GM21723 (cell line): Measurements from ENCODE around the gene MRPL39.

Experiments used
- ATAC-seq: cut with Tn5 transposase; IDR thresholded peaks from one replicate; pipeline ENCODE4 v1.9.1; 2021; ENCODE audit warnings: mild to moderate bottlenecking, moderate library complexity; ENCODE audit not compliant: unreplicated experiment

MRPL39 gene

GRCh38 chr21:25569711-25570110 is 37.6 kb downstream of the MRPL39 start:
- no peak for ATAC-seq

GRCh38 chr21:25569084-25569483 is 38.2 kb downstream of the MRPL39 start:
- no peak for ATAC-seq

- ATAC-seq, result no peak
Measured at GRCh38 chr21:25568246-25568645, 39.0 kb downstream of the MRPL39 start.

GRCh38 chr21:25567472-25567871 is 39.8 kb downstream of the MRPL39 start:
- ATAC-seq, result peak; percentile 28

GRCh38 chr21:25566645-25567044 is 40.6 kb downstream of the MRPL39 start:
- ATAC-seq, result no peak

- ATAC-seq, result no peak
Measured at GRCh38 chr21:25565272-25566211, 41.7 kb downstream of the MRPL39 start.

- no peak for ATAC-seq
Measured at GRCh38 chr21:25564349-25564948, 42.8 kb downstream of the MRPL39 start.

- no peak for ATAC-seq
Measured at GRCh38 chr21:25563361-25564116, 43.7 kb downstream of the MRPL39 start.

GRCh38 chr21:25562660-25563059 is 44.6 kb downstream of the MRPL39 start:
- ATAC-seq, result no peak

GRCh38 chr21:25561668-25562641 is 45.3 kb downstream of the MRPL39 start:
- ATAC-seq, result peak; percentile 37

- no peak for ATAC-seq
Measured at GRCh38 chr21:25560891-25561290, 46.4 kb downstream of the MRPL39 start.

GRCh38 chr21:25560271-25560685 is 47.0 kb downstream of the MRPL39 start:
- no peak for ATAC-seq

GRCh38 chr21:25559746-25560145 is 47.5 kb downstream of the MRPL39 start:
- ATAC-seq, result no peak

- no peak for ATAC-seq
Measured at GRCh38 chr21:25558123-25558522, 49.2 kb downstream of the MRPL39 start.

GRCh38 chr21:25557180-25557579 is 50.1 kb downstream of the MRPL39 start:
- no peak for ATAC-seq

GRCh38 chr21:25556091-25556490 is 51.2 kb downstream of the MRPL39 start:
- no peak for ATAC-seq

- no peak for ATAC-seq
Measured at GRCh38 chr21:25555492-25555891, 51.8 kb downstream of the MRPL39 start.

GRCh38 chr21:25552856-25553255 is 54.4 kb downstream of the MRPL39 start:
- no peak for ATAC-seq

GRCh38 chr21:25551569-25551968 is 55.7 kb downstream of the MRPL39 start:
- ATAC-seq, result no peak

- no peak for ATAC-seq
Measured at GRCh38 chr21:25550352-25551120, 56.7 kb downstream of the MRPL39 start.
